ENCODE results near the gene CRADD.
A peak's percentile ranks its signal among the peaks of the same experiment; 100 is the strongest.

GRCh38 chr12:93766796-93767523 lies 89.8 kb downstream of the CRADD start:
- TF ChIP-seq CTCF (IDR thresholded peaks at IDR 0.05) (peak; percentile 56 to 72 (median 67)), POLR2AphosphoS5 (IDR thresholded peaks at IDR 0.05) (peak in 1 of 2 donors; percentile 49), POLR2A (IDR thresholded peaks at IDR 0.05; ENCODE audit: low read depth) (no peak)
